GM12865 (cell line): Measurements from ENCODE around the gene C7.
"Not testable (repeated sequence)": the region's sequence is repeated elsewhere in the genome, so short reads cannot be mapped to it uniquely, and the experiment has no call there.

Experiments used
- DNase-seq: peaks from one replicate; pipeline ENCODE4 v3.0.0; 2010; ENCODE audit warnings: low read depth
- H3K4me3 ChIP-seq: 2 replicates; pipeline ENCODE4 v1.5.1; 2011; ENCODE audit warnings: mild to moderate bottlenecking, low read depth, low read length, control low read depth
- CTCF ChIP-seq: IDR thresholded peaks from 2 replicates; pipeline ENCODE4 v1.5.1; 2011; ENCODE audit warnings: low read length, control low read depth, low read depth, inconsistent platforms; ENCODE audit not compliant: insufficient read depth; ENCODE audit errors: missing control alignments

The C7 gene

GRCh38 chr5:40909264-40909663, at the start of gene C7:
C7 (plus strand) TSS chr5:40909497; CDS start chr5:40909611, 114 bp downstream.
- no peak for DNase-seq
- no peak within 1 kb of the TSS for H3K4me3 ChIP-seq
- no peak for TF ChIP-seq CTCF

- H3K4me3 ChIP-seq, result no peak overlapping the region
- TF ChIP-seq CTCF, result no peak
- no peak for DNase-seq
Measured at GRCh38 chr5:40860711-40861110, 48.6 kb upstream of the C7 start.

- not testable (repeated sequence) for H3K4me3 ChIP-seq, DNase-seq
Measured at GRCh38 chr5:40865004-40865403, 44.3 kb upstream of the C7 start.

DNA sequence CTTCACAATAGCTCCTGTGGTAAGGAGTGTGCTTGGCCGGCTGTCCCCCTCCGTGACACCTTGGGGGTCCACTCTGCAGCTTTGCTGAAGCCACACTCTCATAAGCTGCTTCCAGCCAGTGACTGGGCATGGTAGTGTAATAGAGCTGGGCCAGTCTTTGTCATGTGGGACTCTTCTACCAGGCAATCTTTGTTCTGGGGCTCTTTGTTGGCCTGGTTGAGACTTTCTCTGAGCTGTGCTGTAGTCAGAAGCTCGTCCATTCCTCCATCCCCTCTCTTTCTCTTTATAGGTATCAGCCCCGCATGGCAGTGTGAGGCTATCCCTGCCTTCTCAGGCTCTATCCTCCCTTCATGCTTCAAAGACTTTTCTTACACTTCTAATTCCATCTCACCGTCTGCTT, 42.5 kb upstream of the C7 start:
- TF ChIP-seq CTCF, result no peak
- no peak for DNase-seq
- H3K4me3 ChIP-seq, result no peak overlapping the region

GRCh38 chr5:40869384-40869783, 39.9 kb upstream of the C7 start:
- DNase-seq, result no peak
- H3K4me3 ChIP-seq, result no peak overlapping the region
- TF ChIP-seq CTCF, result no peak

- DNase-seq, result no peak
- TF ChIP-seq CTCF, result no peak
- H3K4me3 ChIP-seq, result no peak overlapping the region
Measured at GRCh38 chr5:40871177-40871576, 38.1 kb upstream of the C7 start.

- H3K4me3 ChIP-seq, result not testable (repeated sequence)
- DNase-seq, result peak; percentile 26
Measured at GRCh38 chr5:40872253-40872652, 37.0 kb upstream of the C7 start.

DNA sequence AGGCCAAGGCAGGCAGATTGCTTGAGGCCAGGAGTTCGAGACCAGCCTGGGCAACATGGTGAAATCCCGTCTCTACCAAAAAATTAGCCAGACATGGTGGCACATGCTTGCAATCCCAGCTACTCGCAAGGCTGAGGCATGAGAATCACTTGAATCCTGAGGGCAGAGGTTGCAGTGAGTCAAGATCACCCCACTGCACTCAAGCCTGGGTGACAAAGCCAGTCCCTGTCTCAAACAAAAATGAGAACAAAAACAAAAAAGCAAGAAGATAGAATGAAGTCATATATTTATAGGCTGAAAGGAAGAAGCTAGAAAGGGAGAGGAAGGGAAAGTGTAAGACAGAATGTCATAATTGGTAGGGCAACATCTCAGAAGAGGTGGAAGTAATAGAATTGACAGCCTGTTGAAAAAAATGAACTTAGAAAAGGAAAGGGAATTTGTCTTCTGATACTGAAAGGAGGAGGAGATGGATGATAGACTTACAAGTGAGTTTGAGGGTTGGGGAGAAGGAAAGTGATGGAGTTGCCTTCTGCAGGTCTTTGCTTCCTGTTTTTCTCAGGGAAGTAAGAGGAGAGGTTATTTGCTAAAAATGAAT, 35.9 kb upstream of the C7 start:
- no peak for DNase-seq
- no peak for TF ChIP-seq CTCF
- H3K4me3 ChIP-seq, result no peak overlapping the region
